NCI-H1092 treated with DMSO at 0.1 percent for 48 hours (cell line): ENCODE measurements around the gene PEAK1.
"Not testable (repeated sequence)": the region's sequence is repeated elsewhere in the genome, so short reads cannot be mapped to it uniquely, and the experiment has no call there.

Experiments
- DNase-seq: peaks from one replicate; lab custom pipeline; 2025; lab: John Stamatoyannopoulos, UW

The PEAK1 gene

DNA sequence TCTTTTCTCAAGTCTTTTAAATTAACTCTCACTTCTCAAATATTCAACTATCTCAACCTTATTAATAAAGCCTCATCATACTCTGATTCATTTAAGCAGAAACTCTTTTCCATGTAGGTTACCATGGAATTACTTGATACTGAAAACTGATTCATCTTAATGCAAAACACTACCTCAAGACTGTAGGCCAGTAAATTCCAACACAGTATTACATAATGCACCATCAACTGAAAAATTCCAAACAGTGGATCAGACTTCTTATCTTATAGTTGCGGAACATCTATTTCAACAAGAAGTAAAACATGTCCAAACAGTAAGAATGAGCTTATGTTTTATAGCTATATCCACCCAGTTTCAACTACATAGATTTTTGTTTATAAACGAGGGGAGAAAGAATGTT is 124.5 kb downstream of the PEAK1 start:
- no peak for DNase-seq

DNA sequence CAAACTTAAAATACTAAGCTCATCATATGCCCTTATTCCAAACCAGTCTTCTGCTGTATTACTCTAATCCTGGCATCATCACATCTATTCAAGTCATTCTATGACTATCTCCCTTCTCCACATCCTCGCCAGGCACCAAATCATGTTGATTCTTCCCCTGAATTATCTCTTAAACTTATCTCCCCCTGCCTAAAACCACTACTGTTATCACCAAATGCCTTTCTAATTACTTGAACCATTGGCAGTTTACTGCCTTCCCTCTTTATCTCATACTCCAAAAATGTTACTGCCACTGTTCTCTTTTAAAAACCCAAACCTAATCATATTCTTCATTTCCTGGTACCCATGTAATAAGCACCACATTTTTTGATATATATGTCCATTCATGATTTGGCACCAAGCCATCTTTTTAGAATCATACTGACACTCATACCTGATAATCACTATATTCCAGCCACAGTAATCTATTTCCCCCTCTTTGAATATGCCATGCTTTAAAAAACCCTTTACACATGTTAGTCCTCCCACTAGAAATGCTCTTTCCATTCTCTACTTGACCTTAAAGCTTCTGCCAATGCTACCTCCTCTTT is 126.8 kb downstream of the PEAK1 start:
- DNase-seq = no peak

DNA sequence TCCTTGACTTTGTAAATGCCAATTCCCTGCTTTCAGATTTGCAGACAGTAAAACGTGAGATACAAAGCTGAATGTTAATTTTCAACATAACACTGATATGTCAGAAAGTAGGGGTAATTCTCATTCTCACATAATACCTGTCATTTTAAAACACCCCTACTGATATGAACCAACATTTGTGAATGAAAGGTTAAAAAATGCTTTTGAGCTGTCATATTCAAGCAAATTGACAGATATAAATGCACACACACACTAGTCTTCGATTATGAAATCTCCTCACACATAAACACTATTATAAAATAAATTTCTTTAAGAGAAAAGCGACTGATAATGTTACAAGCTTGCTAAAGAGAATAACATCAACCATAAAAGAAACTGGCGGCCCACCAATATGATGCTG is 128.8 kb downstream of the PEAK1 start:
- DNase-seq = no peak

GRCh38 chr15:77287385-77287784 is 132.5 kb downstream of the PEAK1 start:
- DNase-seq = no peak

- no peak for DNase-seq
Observed at GRCh38 chr15:77285057-77285997, 134.6 kb downstream of the PEAK1 start.

DNA sequence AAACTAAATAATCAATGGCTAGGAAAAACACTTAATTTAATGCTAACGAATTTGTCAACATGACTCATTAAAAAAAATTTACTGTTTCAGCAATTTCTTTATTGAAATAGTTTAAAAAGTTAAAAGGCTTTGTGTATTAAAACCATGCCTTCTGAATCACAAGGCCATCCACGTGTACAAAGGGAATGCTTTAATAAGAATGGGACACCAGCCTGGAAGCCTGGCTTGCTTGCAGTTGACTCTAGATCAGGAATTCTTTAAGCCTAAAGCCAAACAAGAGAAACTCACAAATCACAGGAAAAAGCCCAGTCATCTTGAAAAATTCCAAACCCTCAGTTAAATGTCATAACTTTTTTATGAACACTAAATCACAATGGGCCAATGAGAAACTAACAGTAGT is 137.6 kb downstream of the PEAK1 start:
- DNase-seq = no peak

- no peak for DNase-seq
Observed at GRCh38 chr15:77276943-77277342, 143.0 kb downstream of the PEAK1 start.

DNA sequence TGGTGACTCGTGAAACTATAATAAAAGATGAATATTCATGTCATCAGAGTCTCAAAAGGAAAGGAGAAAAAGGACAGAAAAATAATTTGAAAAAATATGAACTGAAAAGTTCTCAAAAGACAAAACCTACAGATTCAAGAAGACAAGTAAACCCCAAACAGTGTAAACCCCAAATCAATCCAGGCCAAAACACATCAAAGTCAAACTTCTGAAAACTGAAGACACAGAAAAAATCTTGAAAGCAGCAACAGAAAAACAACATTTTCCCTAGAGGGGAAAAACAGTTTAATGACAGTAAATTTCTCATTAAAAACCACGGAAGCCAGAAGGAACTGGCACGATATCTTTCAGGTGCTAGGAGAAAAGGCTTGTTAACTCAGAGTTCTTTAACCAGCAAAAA is 143.8 kb downstream of the PEAK1 start:
- DNase-seq = no peak

DNA sequence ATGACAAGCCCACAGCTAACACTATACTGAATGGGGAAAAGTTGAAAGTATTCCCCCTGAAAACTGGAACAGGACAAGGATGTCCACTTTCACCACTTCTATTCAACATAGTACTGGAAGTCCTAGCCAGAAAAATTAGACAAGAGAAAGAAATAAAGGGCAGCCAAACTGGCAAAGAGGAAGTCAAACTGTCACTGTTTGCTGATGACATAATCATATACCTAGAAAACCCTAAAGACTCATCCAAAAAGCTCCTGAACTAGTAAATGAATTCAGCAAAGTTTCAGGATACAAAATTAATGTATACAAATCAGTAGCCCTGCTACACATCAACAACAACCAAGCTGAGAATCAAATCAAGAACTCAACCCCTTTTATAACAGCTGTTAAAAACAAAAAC is 146.8 kb downstream of the PEAK1 start:
- DNase-seq = not testable (repeated sequence)

DNA sequence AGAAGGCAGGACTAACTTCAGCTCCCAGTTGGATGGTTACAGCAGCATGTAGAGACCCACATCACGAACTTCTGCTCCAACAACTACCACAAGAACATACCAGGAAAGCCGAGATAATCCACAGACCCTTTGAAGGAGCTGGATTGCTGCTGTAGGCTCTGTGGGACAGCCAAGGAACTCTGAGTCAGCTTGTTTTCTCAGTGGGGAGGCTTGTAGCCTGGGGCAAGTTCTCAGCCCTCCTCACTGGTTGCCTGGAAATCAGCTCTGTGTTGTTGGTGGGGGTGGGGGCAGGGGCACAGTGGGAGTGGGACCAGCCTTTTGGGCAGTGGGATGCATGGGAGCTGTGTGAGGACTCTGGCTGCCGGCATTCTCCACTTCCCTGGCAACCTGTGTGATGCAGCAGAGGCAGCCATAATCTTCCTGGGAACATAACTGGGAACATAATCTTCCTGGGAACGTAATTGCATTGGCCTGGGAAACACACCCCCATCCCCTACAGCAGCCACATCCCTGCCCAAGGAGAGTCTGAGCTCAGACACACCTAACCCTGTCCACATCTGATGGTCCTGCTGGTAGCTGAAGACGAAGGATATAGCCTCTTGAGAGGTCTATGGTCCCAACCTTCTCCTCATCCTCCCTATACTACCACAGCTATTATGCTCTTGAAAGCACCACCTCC is 153.1 kb downstream of the PEAK1 start:
- no peak for DNase-seq

- no peak for DNase-seq
Observed at GRCh38 chr15:77255385-77255784, 164.5 kb downstream of the PEAK1 start.

- DNase-seq = no peak
Observed at GRCh38 chr15:77251662-77252061, 168.2 kb downstream of the PEAK1 start.

DNA sequence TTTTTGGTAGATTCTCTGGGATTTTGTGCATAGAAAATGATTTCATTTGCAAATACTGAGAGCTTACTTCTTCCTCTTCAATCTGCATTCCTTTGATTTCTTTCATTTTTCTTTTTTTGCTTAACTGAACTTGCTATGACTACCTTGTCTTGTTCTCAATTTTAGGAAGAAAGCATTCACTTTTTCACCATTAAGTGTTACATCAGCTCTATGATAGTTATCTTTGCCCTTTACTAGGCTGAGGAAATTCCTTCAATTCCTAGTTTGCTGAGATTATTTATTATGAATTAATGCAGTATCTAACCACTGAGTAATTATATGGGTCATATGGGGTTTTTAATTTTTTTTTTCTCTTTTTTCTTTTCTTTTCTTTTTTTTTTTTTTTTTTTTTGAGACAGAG is 172.8 kb downstream of the PEAK1 start:
- DNase-seq = no peak

- no peak for DNase-seq
Observed at GRCh38 chr15:77243716-77244401, 176.0 kb downstream of the PEAK1 start.

DNA sequence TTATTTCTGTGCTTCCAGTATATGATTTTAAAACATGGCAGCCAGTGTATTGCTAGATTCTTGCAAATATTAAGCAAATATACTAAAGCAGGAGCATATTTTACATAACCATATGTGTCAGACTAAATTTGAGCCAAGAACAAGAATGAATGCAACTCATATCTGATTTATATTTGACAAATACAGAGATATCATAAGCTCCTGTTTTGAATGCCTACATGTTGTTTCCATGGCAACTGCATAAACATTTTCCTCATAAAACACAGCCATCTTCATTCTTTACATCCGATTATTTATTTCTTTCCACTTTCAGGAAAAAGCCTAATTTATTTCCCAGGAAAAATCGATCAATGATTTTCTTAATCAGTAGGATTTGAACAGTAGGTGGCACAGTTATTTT is 176.8 kb downstream of the PEAK1 start:
- no peak for DNase-seq

DNA sequence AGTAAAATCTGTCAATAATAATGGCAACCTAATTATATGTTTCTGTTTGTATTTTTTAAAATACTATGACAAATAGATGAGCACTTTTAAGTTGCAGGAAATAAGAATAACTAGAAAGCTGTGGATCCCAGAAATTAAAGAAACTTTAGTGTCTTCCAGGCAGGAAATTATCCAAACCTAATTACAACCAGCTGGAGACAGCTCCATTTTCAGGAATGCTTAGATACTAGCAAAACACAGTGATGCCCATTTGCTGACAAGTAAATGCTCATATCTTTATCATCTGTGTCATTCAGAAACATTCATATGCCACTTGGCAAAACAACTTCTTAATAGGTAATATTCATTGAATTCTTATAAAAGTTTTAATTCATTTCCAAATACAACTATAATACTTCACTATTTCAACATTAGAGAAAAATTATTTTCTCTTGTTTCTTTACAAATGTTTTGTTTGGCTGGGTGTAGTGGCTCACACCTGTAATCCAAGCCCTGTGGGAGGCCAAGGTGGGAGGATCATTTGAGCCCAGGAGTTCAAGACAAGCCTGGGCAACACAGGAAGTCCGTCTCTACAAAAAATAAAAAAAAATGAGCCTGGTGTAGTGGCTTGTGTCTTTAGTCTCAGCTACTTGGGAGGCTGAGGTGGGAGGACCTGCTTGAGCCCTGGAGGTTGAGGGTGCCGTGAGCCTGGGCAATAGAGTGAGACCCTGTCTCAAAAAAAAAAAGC is 179.9 kb downstream of the PEAK1 start:
- DNase-seq = no peak

- DNase-seq = no peak
Observed at GRCh38 chr15:77235566-77235965, 184.3 kb downstream of the PEAK1 start.

DNA sequence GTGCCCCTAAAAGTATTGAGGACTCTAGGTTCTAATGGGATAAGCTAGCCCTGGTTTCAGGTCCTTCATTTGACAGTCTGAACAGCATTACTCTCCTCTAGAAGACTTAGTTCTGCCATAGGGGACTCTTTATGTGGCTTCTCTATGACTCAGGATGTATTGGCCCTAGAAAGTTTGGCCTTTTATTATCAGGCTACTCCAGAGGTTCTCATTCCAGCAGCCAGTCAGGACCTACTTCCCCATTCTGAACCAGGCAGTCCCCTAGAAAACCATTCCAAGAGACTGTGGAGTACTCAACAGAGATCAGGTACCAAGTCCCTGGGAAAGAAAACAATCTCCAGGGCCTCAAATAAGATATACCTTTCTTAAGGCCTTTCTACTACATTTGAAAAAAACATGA is 191.1 kb downstream of the PEAK1 start:
- no peak for DNase-seq

GRCh38 chr15:77226652-77227051 is 193.3 kb downstream of the PEAK1 start:
- no peak for DNase-seq

GRCh38 chr15:77225646-77226045 is 194.3 kb downstream of the PEAK1 start:
- no peak for DNase-seq

DNA sequence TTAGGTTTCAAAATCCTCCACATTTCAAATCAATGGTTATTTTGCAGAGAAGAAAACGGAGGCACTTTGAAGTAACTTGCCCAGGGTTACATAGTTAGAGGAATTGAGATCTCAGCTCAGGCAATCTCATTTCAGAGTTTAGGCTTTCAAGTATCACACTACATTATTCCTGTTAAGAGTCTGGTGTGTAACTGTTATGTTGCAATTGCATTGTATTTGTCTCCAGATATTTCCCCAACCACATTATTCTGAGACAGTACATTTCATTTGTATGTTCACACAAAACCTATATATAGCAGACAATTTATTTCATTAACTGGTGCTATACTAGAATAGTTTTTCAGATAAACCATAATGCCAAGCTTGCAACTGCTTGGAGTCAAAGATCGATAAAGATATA is 194.8 kb downstream of the PEAK1 start:
- no peak for DNase-seq

DNA sequence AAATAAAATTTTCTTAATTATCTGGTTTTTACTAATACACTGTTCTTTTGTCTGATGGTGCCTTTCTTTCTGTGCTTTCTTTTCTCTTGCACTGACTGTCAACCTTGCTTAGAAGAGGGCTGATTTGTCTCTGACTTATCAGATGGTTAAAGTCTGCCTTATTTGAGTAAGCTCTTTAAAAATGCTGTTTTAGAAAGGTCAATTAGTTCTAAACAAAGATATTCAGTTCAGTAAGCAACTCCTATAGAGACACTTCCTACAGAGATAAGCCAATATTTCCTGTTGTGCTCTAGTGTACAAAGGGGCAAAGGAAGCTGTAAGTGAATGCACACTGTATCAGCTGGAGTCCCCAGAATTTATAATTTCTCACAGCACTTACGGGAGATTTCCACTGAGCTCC is 195.6 kb downstream of the PEAK1 start:
- no peak for DNase-seq
